Panc1 (cell line): ENCODE results near the gene SCARF2. TPM values are rescaled to one million over a fixed set of nuclear protein-coding genes. Genes with fewer than 3 reads are reported as not detected.

Experiments
- ATAC-seq: fragments of 200-7000 bp; cut with Tn5 transposase; 2 replicates; pipeline ENCODE4 v1.9.1; 2020; ENCODE audit warnings: mild to moderate bottlenecking, moderate library complexity
- BruUV-seq: library from RNA; stranded (reverse); fragments of 400-500 nt; replicated peaks from 2 replicates; lab custom pipeline; 2021; lab: Mats Ljungman, UMichigan
- CTCF ChIA-PET: fragments of 300-600 bp; sonication (Branson Sonifier 250); formaldehyde crosslinking; loops from one replicate; lab custom pipeline; 2022; ENCODE audit warnings: antibody characterized with exemption; lab: Charles Lee
- POLR2A ChIA-PET: fragments of 300-600 bp; sonication (Branson Sonifier 250); formaldehyde crosslinking; loops from one replicate; lab custom pipeline; 2022; ENCODE audit warnings: antibody characterized with exemption; lab: Charles Lee
- DNase-seq: peaks from one replicate; pipeline ENCODE4 v3.0.0-alpha.2; 2010; ENCODE audit warnings: low read depth, low spot score
- H3K27ac ChIP-seq: 2 replicates; pipeline ENCODE4 v1.5.1; 2011; ENCODE audit warnings: mild to moderate bottlenecking, low read length, inconsistent platforms
- H3K27me3 ChIP-seq: fragments of 200-500 bp; sonication (Bioruptor generic); 2 replicates; pipeline ENCODE4 v1.6.0; 2014; ENCODE audit warnings: low read length, inconsistent platforms; ENCODE audit not compliant: control insufficient read depth, insufficient read depth
- H3K36me3 ChIP-seq: fragments of 200-500 bp; sonication (Bioruptor generic); 2 replicates; pipeline ENCODE4 v1.5.1; 2014; ENCODE audit warnings: inconsistent platforms, mild to moderate bottlenecking, low read length, moderate library complexity; ENCODE audit not compliant: control insufficient read depth, insufficient read depth
- H3K4me1 ChIP-seq: 2 replicates; pipeline ENCODE4 v1.5.1; 2011; ENCODE audit warnings: inconsistent platforms, mild to moderate bottlenecking, low read length, moderate library complexity; ENCODE audit not compliant: control insufficient read depth, insufficient read depth
- H3K4me3 ChIP-seq, 2 experiments: 2 replicates each; pipeline ENCODE4 v1.5.1; 2011 to 2012; ENCODE audit warnings: low read depth in 2 of 2, low read length in 2 of 2, mild to moderate bottlenecking in 2 of 2, inconsistent platforms in 1 of 2, moderate library complexity in 1 of 2
- H3K9me3 ChIP-seq: fragments of 200-500 bp; sonication (Bioruptor generic); 2 replicates; pipeline ENCODE4 v1.5.1; 2014; ENCODE audit warnings: low read depth, mild to moderate bottlenecking, inconsistent platforms, low read length, moderate library complexity; ENCODE audit not compliant: control insufficient read depth, insufficient read depth
- CTCF ChIP-seq: fragments of 450-650 bp; IDR thresholded peaks from 2 replicates; pipeline ENCODE4 v1.5.1; 2017; ENCODE audit warnings: mild to moderate bottlenecking
- POLR2AphosphoS5 ChIP-seq: IDR thresholded peaks from 2 replicates; pipeline ENCODE4 v1.6.1; 2012; ENCODE audit warnings: mild to moderate bottlenecking, low read depth, low read length, moderate library complexity
- REST ChIP-seq, 2 experiments: IDR thresholded peaks; 2 replicates each; pipeline ENCODE4 v1.6.1; 2011 to 2012; ENCODE audit warnings: low read depth in 2 of 2, control low read depth in 1 of 2, low read length in 1 of 2, mild to moderate bottlenecking in 1 of 2, moderate library complexity in 1 of 2; ENCODE audit not compliant: insufficient read depth in 1 of 2
- SIN3A ChIP-seq: IDR thresholded peaks from 2 replicates; pipeline ENCODE4 v1.6.1; 2012; ENCODE audit warnings: low read depth, mild to moderate bottlenecking, low read length, moderate library complexity, borderline replicate concordance; ENCODE audit not compliant: insufficient read depth
- TCF7L2 ChIP-seq: IDR thresholded peaks from 2 replicates; pipeline ENCODE4 v1.6.1; 2011; ENCODE audit warnings: mild to moderate bottlenecking, low read depth, low read length, inconsistent platforms
- in situ Hi-C: cut with HindIII; loops from 2 replicates; pipeline ENCODE4 v1.10.0; 2016; ENCODE audit warnings: low sequenced_read_pairs, low pct_unique_long_range_greater_than_20kb
- intact Hi-C: fragments of 100-400 bp; cut with micrococcal nuclease; formaldehyde crosslinking; loops from one replicate; pipeline ENCODE4 v1.10.0; 2022; ENCODE audit not compliant: unreplicated experiment
- total RNA-seq: library from RNA; stranded (reverse); gene quantifications from one replicate; pipeline ENCODE4 v1.2.1, GENCODE V29; 2021; ENCODE audit not compliant: unreplicated experiment

SCARF2 gene
- total RNA-seq, 1 experiment from 2014 or later: 3.2 TPM

- intact Hi-C loops (no loop called here), in situ Hi-C loops (no loop called here)
- ATAC-seq (no peak), DNase-seq (no peak)
- BruUV-seq: no TSS peak
- H3K27ac ChIP-seq: no peak overlapping the region
- ChIA-PET CTCF (no interaction called here), POLR2A (no interaction called here)
- no peaks in the 10 kb centered on the region for H3K27me3 ChIP-seq
- no peaks in the 10 kb centered on the region for H3K9me3 ChIP-seq
- H3K36me3 ChIP-seq: no peaks in the 10 kb centered on the region; the same call in 1 of the 2 replicates
- peaks cover 5% of the 10 kb centered on the region; the same call in 1 of the 2 replicates for H3K4me1 ChIP-seq
- TF ChIP-seq REST (IDR thresholded peaks at IDR 0.05; ENCODE audit: insufficient read depth in 1 of 2, low read depth in 2 of 2, low read length in 1 of 2) (no peak), TCF7L2 (no peak), CTCF (no peak), POLR2AphosphoS5 (no peak), SIN3A (no peak)
- no peak overlapping the region for H3K4me3 ChIP-seq
These were observed 40.1 kb downstream of the SCARF2 start for GRCh38 chr22:20397498-20397897.

GRCh38 chr22:20396639-20397038, 41.0 kb downstream of the SCARF2 start:
- no peak for TF ChIP-seq CTCF
- TF ChIP-seq TCF7L2: no peak
- no peak for TF ChIP-seq SIN3A
- TF ChIP-seq POLR2AphosphoS5: no peak
- no peak for TF ChIP-seq REST (IDR thresholded peaks at IDR 0.05; ENCODE audit: insufficient read depth in 1 of 2, low read depth in 2 of 2, low read length in 1 of 2)
- in situ Hi-C loops: no loop called here
- BruUV-seq: no TSS peak
- H3K9me3 ChIP-seq: no peaks in the 10 kb centered on the region
- no peaks in the 10 kb centered on the region for H3K27me3 ChIP-seq
- DNase-seq: no peak
- no peaks in the 10 kb centered on the region; the same call in 1 of the 2 replicates for H3K36me3 ChIP-seq
- H3K27ac ChIP-seq: no peak overlapping the region
- H3K4me1 ChIP-seq: peaks cover 5% of the 10 kb centered on the region; the same call in 1 of the 2 replicates
- intact Hi-C loops: no loop called here
- ChIA-PET CTCF (no interaction called here), POLR2A (no interaction called here)
- H3K4me3 ChIP-seq: no peak overlapping the region
- no peak for ATAC-seq
